HEK293 (cell line): ENCODE results near the gene PPM1K.

Source experiments
- CTCF ChIA-PET: fragments of 350-600 bp; formaldehyde crosslinking; extraction: SDS; loops from one replicate; lab custom pipeline; 2021; ENCODE audit warnings: antibody characterized with exemption; lab: Yijun Ruan, JAX
- POLR2A ChIA-PET: fragments of 300-600 bp; formaldehyde crosslinking; extraction: SDS; loops from one replicate; lab custom pipeline; 2020; ENCODE audit warnings: antibody characterized with exemption, inconsistent platforms; lab: Yijun Ruan, JAX
- H3K27ac ChIP-seq: fragments of 200-500 bp; sonication (Bioruptor generic); 2 replicates; pipeline ENCODE4 v1.5.1; 2014; ENCODE audit warnings: low read depth, low read length, control low read depth, inconsistent platforms; ENCODE audit errors: extremely low read depth
- H3K36me3 ChIP-seq, 2 experiments: fragments of 200-500 bp in 1 of 2; sonication (Bioruptor generic) in 1 of 2; 1 replicate in 1 of 2; 2 replicates in 1 of 2; pipeline ENCODE4 v1.5.1; 2014 to 2017; ENCODE audit warnings: inconsistent platforms in 2 of 2, low read length in 2 of 2; ENCODE audit not compliant: control insufficient read depth in 2 of 2, insufficient read depth in 1 of 2
- H3K4me1 ChIP-seq: fragments of 200-500 bp; sonication (Bioruptor generic); 2 replicates; pipeline ENCODE4 v1.5.1; 2014; ENCODE audit warnings: mild to moderate bottlenecking, low read length, inconsistent platforms; ENCODE audit not compliant: control insufficient read depth, insufficient read depth
- H3K4me3 ChIP-seq: 2 replicates; pipeline ENCODE4 v1.5.1; 2011; ENCODE audit warnings: low read depth, mild to moderate bottlenecking, control low read depth, low read length, moderate library complexity
- H3K9me3 ChIP-seq: fragments of 200-500 bp; sonication (Bioruptor generic); 2 replicates; pipeline ENCODE4 v1.5.1; 2014; ENCODE audit warnings: low read depth, low read length, inconsistent platforms; ENCODE audit not compliant: control insufficient read depth, insufficient read depth
- FEZF1 ChIP-seq: fragments of 450-650 bp; formaldehyde crosslinking; IDR thresholded peaks from 2 replicates; pipeline ENCODE4 v1.5.1; 2016; ENCODE audit warnings: missing biosample characterization, missing genetic modification characterization
- IKZF3 ChIP-seq: fragments of 450-650 bp; IDR thresholded peaks from 2 replicates; pipeline ENCODE4 v1.5.0; 2018; ENCODE audit warnings: missing biosample characterization, mild to moderate bottlenecking, missing genetic modification characterization, moderate library complexity
- KLF1 ChIP-seq: fragments of 450-650 bp; formaldehyde crosslinking; IDR thresholded peaks from 2 replicates; pipeline ENCODE4 v1.5.1; 2016; ENCODE audit warnings: missing biosample characterization, missing genetic modification characterization
- KLF16 ChIP-seq: fragments of 450-650 bp; formaldehyde crosslinking; IDR thresholded peaks from 2 replicates; pipeline ENCODE4 v1.5.1; 2017; ENCODE audit warnings: missing biosample characterization, missing genetic modification characterization
- MEIS1 ChIP-seq: sonication (generic); formaldehyde crosslinking; IDR thresholded peaks from 2 replicates; pipeline ENCODE4 v1.8.1; 2022; ENCODE audit warnings: missing genetic modification reagents, mild to moderate bottlenecking, borderline replicate concordance
- SCRT2 ChIP-seq: fragments of 450-650 bp; formaldehyde crosslinking; IDR thresholded peaks from 2 replicates; pipeline ENCODE4 v1.5.1; 2016; ENCODE audit warnings: missing biosample characterization, missing genetic modification characterization
- ZFP41 ChIP-seq: fragments of 450-650 bp; formaldehyde crosslinking; IDR thresholded peaks from 2 replicates; pipeline ENCODE4 v1.5.1; 2016; ENCODE audit warnings: missing biosample characterization, missing genetic modification characterization, borderline replicate concordance
- ZNF266 ChIP-seq: fragments of 450-650 bp; formaldehyde crosslinking; IDR thresholded peaks from 2 replicates; pipeline ENCODE4 v1.5.1; 2016; ENCODE audit warnings: missing biosample characterization, missing genetic modification characterization, low read depth
- ZNF292 ChIP-seq: fragments of 450-650 bp; formaldehyde crosslinking; IDR thresholded peaks from 2 replicates; pipeline ENCODE4 v1.5.1; 2016; ENCODE audit warnings: low read depth, missing biosample characterization, missing genetic modification characterization, borderline replicate concordance
- ZNF529 ChIP-seq: fragments of 450-650 bp; formaldehyde crosslinking; IDR thresholded peaks from 2 replicates; pipeline ENCODE4 v1.5.1; 2017; ENCODE audit warnings: missing genetic modification characterization, missing biosample characterization; ENCODE audit not compliant: insufficient replicate concordance
- ZNF560 ChIP-seq: fragments of 450-650 bp; formaldehyde crosslinking; IDR thresholded peaks from 2 replicates; pipeline ENCODE4 v1.5.1; 2017; ENCODE audit warnings: missing biosample characterization, missing genetic modification characterization, borderline replicate concordance
- ZNF768 ChIP-seq: fragments of 450-650 bp; formaldehyde crosslinking; IDR thresholded peaks from 2 replicates; pipeline ENCODE4 v1.5.1; 2018; ENCODE audit warnings: missing biosample characterization, mild to moderate bottlenecking, missing genetic modification characterization
- ZSCAN16 ChIP-seq: fragments of 450-650 bp; formaldehyde crosslinking; IDR thresholded peaks from 2 replicates; pipeline ENCODE4 v1.5.1; 2016; ENCODE audit warnings: missing biosample characterization, missing genetic modification characterization
- ZSCAN23 ChIP-seq: fragments of 450-650 bp; formaldehyde crosslinking; IDR thresholded peaks from 2 replicates; pipeline ENCODE4 v1.5.1; 2016; ENCODE audit warnings: missing biosample characterization, missing genetic modification characterization
- TF ChIP-seq, protein P1 (sequence below): sonication (generic); formaldehyde crosslinking; IDR thresholded peaks from 2 replicates; pipeline ENCODE4 v1.8.1; 2022; ENCODE audit warnings: mild to moderate bottlenecking, moderate library complexity, missing genetic modification reagents
- TF ChIP-seq, protein P2 (sequence below): fragments of 450-650 bp; formaldehyde crosslinking; conservative IDR thresholded peaks from 2 replicates; pipeline ENCODE4 v1.5.1; 2016; ENCODE audit warnings: low read depth, missing biosample characterization, missing genetic modification characterization
- TF ChIP-seq, protein P3 (sequence below): fragments of 450-650 bp; formaldehyde crosslinking; IDR thresholded peaks from 2 replicates; pipeline ENCODE4 v1.5.1; 2016; ENCODE audit warnings: missing biosample characterization, missing genetic modification characterization
- TF ChIP-seq, protein P4 (sequence below): fragments of 450-650 bp; formaldehyde crosslinking; IDR thresholded peaks from 2 replicates; pipeline ENCODE4 v1.5.1; 2016; ENCODE audit warnings: missing biosample characterization, missing genetic modification characterization
- TF ChIP-seq, protein P5 (sequence below): fragments of 450-650 bp; formaldehyde crosslinking; IDR thresholded peaks from 2 replicates; pipeline ENCODE4 v1.5.1; 2016; ENCODE audit warnings: missing biosample characterization, missing genetic modification characterization
- TF ChIP-seq, protein P6 (sequence below): fragments of 450-650 bp; formaldehyde crosslinking; IDR thresholded peaks from 2 replicates; pipeline ENCODE4 v1.5.1; 2016; ENCODE audit warnings: missing biosample characterization, missing genetic modification characterization
- TF ChIP-seq, protein P7 (sequence below): fragments of 450-650 bp; formaldehyde crosslinking; IDR thresholded peaks from 2 replicates; pipeline ENCODE4 v1.5.1; 2016; ENCODE audit warnings: missing biosample characterization, missing genetic modification characterization

Gene PPM1K

DNA sequence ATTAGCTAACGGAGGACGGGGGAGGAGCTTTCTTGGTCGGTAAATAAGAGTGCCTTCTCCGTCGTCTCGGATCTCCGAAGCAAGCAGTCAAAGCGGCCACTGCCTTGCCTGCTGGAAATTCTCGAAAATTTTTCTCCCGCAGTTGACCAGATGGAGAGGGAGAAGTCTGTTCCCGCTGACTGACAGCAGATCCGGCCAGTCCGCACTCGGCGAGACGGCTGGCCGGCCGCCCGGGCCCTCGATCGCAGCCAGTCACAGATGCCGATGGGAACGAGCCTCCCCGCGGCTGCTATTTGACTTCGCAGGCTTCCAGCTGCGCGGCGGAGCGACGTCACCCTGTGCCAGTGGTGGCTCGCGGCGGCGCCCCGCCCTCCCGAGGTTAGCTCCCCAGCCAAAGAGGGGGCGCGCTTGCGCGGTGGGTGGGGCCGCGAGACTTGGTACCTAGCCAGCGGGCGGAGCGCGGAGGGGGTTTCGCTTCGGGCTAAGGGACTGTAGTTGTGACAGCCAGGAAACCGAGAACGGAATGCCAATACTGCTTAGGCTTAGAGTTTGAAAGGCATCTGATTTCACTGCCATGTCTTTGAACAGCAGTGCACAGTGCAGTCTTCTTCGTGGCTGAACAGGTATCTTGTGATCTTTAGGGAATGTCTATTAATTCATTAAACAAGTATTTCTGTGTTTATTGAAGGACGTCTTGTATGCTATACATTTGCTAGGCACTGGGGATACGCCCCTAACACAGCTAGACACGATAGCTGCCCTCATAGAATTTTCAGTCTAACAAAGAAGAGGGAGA lies at the start of gene PPM1K:
PPM1K (minus strand) TSS at position 123 of the 796 bp plus-strand sequence. CDS start 5,978 bp downstream, outside the sequence.
- no peaks in the 10 kb centered on the region for H3K9me3 ChIP-seq
- no peaks in the 10 kb centered on the region for H3K36me3 ChIP-seq
- ChIA-PET POLR2A (interaction anchor here (0.9 to 2.1 kb wide), 5 partner anchors 12 to 239 kb away, joined by 3 to 12 read pairs (median 5); partner anchors contain the start of genes HERC5, HERC6 and PYURF), CTCF (interaction anchor here (0.5 to 1.9 kb wide), 3 partner anchors 11 to 172 kb away, joined by 3 to 6 read pairs (median 3); partner anchors contain the start of gene HERC5)
- H3K4me1 ChIP-seq: peaks cover 3% of the 10 kb centered on the region; the same call in 1 of the 2 replicates
- H3K27ac ChIP-seq: peak within 1 kb of the TSS; percentile 89
- H3K4me3 ChIP-seq: peak within 1 kb of the TSS; percentile 65
- TF ChIP-seq, protein P1, sequence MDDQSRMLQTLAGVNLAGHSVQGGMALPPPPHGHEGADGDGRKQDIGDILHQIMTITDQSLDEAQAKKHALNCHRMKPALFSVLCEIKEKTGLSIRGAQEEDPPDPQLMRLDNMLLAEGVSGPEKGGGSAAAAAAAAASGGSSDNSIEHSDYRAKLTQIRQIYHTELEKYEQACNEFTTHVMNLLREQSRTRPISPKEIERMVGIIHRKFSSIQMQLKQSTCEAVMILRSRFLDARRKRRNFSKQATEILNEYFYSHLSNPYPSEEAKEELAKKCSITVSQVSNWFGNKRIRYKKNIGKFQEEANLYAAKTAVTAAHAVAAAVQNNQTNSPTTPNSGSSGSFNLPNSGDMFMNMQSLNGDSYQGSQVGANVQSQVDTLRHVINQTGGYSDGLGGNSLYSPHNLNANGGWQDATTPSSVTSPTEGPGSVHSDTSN: no peak
- TF ChIP-seq, protein P2, sequence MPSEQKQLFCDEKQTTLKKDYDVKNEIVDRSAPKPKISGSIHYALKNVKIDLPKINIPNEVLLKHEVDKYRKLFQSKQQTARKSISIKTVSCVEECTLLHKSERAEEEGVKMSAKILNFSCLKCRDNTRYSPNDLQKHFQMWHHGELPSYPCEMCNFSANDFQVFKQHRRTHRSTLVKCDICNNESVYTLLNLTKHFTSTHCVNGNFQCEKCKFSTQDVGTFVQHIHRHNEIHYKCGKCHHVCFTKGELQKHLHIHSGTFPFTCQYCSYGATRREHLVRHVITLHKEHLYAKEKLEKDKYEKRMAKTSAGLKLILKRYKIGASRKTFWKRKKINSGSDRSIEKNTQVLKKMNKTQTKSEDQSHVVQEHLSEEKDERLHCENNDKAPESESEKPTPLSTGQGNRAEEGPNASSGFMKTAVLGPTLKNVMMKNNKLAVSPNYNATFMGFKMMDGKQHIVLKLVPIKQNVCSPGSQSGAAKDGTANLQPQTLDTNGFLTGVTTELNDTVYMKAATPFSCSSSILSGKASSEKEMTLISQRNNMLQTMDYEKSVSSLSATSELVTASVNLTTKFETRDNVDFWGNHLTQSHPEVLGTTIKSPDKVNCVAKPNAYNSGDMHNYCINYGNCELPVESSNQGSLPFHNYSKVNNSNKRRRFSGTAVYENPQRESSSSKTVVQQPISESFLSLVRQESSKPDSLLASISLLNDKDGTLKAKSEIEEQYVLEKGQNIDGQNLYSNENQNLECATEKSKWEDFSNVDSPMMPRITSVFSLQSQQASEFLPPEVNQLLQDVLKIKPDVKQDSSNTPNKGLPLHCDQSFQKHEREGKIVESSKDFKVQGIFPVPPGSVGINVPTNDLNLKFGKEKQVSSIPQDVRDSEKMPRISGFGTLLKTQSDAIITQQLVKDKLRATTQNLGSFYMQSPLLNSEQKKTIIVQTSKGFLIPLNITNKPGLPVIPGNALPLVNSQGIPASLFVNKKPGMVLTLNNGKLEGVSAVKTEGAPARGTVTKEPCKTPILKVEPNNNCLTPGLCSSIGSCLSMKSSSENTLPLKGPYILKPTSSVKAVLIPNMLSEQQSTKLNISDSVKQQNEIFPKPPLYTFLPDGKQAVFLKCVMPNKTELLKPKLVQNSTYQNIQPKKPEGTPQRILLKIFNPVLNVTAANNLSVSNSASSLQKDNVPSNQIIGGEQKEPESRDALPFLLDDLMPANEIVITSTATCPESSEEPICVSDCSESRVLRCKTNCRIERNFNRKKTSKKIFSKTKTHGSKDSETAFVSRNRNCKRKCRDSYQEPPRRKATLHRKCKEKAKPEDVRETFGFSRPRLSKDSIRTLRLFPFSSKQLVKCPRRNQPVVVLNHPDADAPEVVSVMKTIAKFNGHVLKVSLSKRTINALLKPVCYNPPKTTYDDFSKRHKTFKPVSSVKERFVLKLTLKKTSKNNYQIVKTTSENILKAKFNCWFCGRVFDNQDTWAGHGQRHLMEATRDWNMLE: no peak
- TF ChIP-seq KLF1 (tag by site-specific recombination): peak; percentile 72
- TF ChIP-seq, protein P3, sequence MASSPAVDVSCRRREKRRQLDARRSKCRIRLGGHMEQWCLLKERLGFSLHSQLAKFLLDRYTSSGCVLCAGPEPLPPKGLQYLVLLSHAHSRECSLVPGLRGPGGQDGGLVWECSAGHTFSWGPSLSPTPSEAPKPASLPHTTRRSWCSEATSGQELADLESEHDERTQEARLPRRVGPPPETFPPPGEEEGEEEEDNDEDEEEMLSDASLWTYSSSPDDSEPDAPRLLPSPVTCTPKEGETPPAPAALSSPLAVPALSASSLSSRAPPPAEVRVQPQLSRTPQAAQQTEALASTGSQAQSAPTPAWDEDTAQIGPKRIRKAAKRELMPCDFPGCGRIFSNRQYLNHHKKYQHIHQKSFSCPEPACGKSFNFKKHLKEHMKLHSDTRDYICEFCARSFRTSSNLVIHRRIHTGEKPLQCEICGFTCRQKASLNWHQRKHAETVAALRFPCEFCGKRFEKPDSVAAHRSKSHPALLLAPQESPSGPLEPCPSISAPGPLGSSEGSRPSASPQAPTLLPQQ (tag by site-specific recombination): no peak
- TF ChIP-seq KLF16 (tag by site-specific recombination): no peak
- TF ChIP-seq ZFP41 (tag by site-specific recombination): no peak
- TF ChIP-seq, protein P4, sequence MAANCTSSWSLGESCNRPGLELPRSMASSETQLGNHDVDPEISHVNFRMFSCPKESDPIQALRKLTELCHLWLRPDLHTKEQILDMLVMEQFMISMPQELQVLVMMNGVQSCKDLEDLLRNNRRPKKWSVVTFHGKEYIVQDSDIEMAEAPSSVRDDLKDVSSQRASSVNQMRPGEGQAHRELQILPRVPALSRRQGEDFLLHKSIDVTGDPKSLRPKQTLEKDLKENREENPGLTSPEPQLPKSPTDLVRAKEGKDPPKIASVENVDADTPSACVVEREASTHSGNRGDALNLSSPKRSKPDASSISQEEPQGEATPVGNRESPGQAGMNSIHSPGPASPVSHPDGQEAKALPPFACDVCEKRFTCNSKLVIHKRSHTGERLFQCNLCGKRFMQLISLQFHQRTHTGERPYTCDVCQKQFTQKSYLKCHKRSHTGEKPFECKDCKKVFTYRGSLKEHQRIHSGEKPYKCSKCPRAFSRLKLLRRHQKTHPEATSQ (tag by site-specific recombination): no peak
- TF ChIP-seq, protein P5, sequence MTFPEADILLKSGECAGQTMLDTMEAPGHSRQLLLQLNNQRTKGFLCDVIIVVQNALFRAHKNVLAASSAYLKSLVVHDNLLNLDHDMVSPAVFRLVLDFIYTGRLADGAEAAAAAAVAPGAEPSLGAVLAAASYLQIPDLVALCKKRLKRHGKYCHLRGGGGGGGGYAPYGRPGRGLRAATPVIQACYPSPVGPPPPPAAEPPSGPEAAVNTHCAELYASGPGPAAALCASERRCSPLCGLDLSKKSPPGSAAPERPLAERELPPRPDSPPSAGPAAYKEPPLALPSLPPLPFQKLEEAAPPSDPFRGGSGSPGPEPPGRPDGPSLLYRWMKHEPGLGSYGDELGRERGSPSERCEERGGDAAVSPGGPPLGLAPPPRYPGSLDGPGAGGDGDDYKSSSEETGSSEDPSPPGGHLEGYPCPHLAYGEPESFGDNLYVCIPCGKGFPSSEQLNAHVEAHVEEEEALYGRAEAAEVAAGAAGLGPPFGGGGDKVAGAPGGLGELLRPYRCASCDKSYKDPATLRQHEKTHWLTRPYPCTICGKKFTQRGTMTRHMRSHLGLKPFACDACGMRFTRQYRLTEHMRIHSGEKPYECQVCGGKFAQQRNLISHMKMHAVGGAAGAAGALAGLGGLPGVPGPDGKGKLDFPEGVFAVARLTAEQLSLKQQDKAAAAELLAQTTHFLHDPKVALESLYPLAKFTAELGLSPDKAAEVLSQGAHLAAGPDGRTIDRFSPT (tag by site-specific recombination): peak; percentile 98
- TF ChIP-seq IKZF3 (tag by site-specific recombination): peak; percentile 31; the same call in 1 of the 2 replicates
- TF ChIP-seq ZNF292 (tag by site-specific recombination): no peak
- TF ChIP-seq ZSCAN23 (tag by site-specific recombination): no peak
- no peak; the same call in 1 of the 2 replicates for TF ChIP-seq SCRT2 (tag by site-specific recombination)
- TF ChIP-seq, protein P6, sequence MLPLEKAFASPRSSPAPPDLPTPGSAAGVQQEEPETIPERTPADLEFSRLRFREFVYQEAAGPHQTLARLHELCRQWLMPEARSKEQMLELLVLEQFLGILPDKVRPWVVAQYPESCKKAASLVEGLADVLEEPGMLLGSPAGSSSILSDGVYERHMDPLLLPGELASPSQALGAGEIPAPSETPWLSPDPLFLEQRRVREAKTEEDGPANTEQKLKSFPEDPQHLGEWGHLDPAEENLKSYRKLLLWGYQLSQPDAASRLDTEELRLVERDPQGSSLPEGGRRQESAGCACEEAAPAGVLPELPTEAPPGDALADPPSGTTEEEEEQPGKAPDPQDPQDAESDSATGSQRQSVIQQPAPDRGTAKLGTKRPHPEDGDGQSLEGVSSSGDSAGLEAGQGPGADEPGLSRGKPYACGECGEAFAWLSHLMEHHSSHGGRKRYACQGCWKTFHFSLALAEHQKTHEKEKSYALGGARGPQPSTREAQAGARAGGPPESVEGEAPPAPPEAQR: no peak
- TF ChIP-seq MEIS1 (CRISPR knock-in tag): no peak
- TF ChIP-seq ZNF768 (tag by site-specific recombination): no peak
- TF ChIP-seq, protein P7, sequence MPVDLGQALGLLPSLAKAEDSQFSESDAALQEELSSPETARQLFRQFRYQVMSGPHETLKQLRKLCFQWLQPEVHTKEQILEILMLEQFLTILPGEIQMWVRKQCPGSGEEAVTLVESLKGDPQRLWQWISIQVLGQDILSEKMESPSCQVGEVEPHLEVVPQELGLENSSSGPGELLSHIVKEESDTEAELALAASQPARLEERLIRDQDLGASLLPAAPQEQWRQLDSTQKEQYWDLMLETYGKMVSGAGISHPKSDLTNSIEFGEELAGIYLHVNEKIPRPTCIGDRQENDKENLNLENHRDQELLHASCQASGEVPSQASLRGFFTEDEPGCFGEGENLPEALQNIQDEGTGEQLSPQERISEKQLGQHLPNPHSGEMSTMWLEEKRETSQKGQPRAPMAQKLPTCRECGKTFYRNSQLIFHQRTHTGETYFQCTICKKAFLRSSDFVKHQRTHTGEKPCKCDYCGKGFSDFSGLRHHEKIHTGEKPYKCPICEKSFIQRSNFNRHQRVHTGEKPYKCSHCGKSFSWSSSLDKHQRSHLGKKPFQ (tag by site-specific recombination): no peak
- TF ChIP-seq FEZF1 (tag by site-specific recombination): no peak
- no peak for TF ChIP-seq ZNF529 (tag by site-specific recombination)
- TF ChIP-seq ZNF266 (tag by site-specific recombination): no peak
- no peak for TF ChIP-seq ZSCAN16 (tag by site-specific recombination)
- no peak for TF ChIP-seq ZNF560
